GM18511 (cell line): ENCODE measurements around the gene GLB1L.

Experiments
- ATAC-seq: cut with Tn5 transposase; IDR thresholded peaks from one replicate; pipeline ENCODE4 v1.9.1; 2021; ENCODE audit warnings: mild to moderate bottlenecking, moderate library complexity; ENCODE audit not compliant: unreplicated experiment

Gene GLB1L

DNA sequence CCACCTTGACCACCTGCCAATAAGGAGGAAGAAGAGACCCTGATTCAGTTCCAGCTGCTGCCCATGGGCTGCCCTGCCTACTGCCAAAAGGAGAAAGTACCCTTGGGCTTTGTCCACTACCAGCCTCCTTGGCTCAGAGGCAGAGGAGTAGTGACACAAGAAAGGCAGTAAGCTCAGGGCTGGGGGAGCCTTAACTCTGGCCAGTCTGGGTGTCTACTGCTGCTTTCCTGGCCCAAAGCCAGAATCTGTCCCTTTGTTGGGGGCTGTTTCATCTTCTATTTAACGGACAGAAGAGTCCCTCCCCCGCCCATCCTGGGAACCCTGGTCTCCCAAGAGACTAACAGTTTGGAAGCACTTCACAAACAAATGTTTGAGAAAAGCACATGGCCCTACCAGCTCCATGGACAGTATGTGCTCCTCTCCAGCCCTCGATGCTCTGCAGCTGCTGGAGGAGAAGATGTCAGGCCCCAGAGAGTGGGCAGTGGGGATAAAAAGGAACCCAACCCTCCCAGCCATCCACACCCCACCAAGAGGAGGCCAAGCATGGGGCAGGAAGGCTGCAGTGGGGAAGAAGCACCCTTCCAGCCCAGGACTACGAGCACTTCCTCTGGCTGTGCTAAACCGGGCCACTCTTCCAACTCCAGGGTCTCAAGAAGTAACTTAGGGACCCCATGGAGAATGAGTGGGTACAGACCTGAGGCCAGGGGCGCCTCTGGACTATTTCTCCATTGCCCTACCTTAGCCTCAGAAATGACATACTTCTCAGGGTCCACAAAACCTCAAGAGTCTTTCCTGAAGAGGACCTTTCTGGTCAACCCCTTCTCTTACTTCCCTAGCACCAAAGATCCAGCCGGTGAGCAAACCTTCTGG is 17.0 kb downstream of the GLB1L start:
- ATAC-seq = no peak

GRCh38 chr2:219225350-219225749 is 19.9 kb downstream of the GLB1L start:
- ATAC-seq = no peak

DNA sequence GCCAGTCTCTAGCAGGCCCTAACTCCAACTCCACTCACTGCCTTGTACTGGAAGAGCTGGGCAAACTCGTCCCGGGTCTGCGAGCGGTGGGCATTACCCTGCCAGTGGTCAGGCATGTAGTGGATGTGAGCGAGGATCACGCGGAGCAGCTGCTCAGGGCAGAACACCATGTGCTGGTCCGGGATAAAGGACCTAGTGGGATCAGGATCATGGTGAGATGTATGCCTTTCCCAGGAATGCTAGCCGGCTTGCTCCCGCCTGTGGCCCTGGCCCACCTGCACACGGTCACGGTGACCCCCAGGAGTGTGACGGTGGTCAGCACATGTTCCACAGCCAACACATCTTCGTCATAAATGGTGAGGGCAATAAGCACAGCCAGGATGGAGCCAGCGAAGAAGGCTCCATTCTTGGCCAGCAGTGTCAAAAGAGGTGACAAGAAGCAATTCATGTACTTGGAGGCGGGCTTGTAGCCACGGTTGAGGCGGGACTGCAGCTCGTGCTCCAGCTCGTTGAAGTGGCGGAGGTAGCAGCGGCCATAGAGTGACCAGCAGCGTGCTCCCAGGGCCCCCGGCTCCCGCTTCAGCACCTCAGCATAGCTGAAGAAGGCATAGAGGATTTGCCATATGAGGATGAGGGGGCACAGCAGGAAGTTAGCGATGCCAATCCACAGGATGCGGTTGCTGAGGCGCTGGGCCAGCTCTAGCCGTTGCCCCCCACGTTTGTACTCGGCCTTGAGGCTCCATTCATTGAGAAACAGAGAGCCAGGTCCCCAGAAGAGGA is 21.2 kb downstream of the GLB1L start:
- ATAC-seq = no peak

GRCh38 chr2:219221957-219222518 is 23.2 kb downstream of the GLB1L start:
- ATAC-seq = no peak

- no peak for ATAC-seq
Observed at GRCh38 chr2:219220652-219221402, 24.4 kb downstream of the GLB1L start.

DNA sequence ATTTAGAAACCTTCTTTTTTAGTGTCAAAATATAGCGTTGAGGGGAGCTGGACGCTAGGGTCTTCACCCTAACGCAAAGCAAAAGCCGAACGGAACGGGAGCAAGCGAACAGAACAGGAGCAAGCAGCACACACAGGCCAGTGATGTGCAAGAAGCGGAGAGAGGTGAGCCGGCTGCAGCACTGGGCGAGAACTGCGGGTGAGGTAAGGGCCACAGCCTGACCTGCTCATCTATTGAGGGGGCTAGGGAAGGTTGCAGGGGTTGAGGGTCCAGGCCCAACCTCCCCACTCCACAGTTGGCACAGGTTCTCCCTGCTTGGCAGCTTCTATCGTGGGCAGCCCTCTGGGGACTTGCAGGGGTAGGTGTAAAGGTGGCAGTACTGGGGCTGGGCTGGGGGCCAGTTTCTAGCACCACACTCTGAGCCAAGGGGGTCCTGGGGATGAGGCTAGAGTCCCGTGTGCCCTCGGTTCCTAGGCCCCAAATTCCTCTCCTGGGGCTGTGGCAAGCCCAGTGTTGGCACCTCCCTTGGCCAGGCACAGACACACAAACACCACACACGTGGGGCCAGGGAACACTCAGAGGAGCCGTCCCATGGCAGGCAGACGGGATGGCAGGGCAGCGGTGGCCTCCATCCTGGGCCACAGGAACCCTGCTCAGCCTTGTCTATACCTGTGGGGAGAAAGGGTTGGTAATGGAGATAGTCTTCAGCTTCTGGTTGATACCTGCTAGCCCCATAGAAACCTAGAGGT is 25.3 kb downstream of the GLB1L start:
- no peak for ATAC-seq

GRCh38 chr2:219218732-219219701 is 26.2 kb downstream of the GLB1L start, which contains the start of gene ABCB6:
Gene ABCB6, minus strand, starts transcription at chr2:219218958. Its CDS starts 285 bp downstream, at chr2:219218673.
- peak; percentile 78 for ATAC-seq

DNA sequence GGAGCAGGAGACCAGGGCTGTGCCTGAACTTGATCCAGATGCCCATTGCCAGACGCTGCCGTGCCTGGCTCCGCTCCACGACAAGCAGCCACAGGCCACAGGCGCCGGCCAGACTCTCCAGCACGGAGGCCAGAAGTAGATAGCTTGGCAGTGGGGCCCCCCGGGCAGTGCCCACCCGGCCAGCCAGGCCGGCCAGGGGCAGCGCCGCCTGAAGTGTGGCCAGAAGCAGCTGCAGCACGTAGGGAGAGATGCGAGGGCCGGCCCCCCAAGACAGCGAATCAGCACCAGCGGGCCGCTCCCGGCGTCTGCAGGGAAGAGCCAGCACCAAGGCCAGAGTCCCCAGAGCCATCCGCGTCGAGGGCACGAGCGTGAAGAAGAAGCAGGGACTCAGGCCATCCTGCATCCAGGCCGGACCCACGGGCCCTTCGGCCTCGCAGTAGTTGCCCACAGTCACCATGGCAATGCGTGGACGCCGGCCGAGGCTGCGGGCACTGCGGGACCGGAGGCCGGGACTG is 27.0 kb downstream of the GLB1L start:
- ATAC-seq = peak; percentile 40

- ATAC-seq = no peak
Observed at GRCh38 chr2:219216535-219216915, 28.7 kb downstream of the GLB1L start.

DNA sequence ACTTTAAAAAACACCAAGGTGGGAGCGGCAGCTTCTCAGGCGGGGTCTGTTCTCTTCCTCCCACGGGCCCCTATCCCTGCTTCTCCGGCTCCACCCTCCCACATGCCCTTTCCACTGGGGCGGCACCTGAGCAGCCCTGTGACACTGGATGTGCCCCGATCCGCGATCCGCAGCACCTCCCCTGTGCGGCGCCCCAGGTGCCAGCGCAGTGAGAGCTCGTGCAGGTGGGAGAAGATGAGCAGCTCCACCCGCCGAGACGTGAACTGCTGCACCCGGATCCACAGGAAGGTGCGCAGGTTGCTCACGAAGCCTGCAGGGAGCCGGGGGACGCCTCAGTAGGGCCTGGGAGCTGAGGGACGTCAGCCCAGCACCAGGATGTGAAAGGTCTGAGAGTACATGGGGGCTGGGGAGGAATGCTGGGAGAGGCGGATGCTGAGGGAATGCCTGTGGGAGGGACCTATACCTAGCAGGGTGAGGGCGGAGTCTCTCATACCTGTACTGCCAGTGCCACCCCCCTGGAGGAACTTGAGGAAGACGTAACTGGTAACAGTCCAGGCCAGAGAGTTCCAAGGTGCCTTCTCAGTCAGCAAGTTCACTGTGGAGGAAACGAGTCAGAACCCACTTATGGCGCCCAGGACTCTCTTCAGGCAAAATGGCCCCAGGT is 29.2 kb downstream of the GLB1L start:
- ATAC-seq = no peak

- ATAC-seq = no peak
Observed at GRCh38 chr2:219214786-219215185, 30.5 kb downstream of the GLB1L start.

DNA sequence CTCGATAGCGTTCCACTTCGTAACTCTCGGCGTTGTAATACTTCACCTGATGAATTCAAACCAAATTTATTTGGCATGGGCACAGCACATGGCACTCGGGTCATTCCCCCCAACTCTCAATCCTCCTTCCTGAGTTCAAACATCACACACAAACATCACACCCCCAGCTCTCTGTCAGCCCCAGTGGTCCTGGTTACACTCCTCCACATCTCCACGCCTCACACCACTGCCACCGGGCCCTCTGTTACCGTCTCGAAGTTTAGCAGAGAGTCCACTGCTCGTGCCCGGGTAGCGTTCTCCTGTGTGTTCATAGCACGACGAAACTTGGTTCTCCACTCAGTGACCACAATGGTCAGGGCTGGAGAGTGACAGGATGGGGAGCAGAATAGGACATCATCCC is 31.1 kb downstream of the GLB1L start:
- ATAC-seq = no peak

GRCh38 chr2:219213486-219214071 is 31.7 kb downstream of the GLB1L start:
- ATAC-seq = no peak

GRCh38 chr2:219213026-219213415 is 32.2 kb downstream of the GLB1L start:
- no peak for ATAC-seq

- no peak for ATAC-seq
Observed at GRCh38 chr2:219210886-219211362, 34.3 kb downstream of the GLB1L start.

GRCh38 chr2:219210196-219210885 is 34.9 kb downstream of the GLB1L start:
- ATAC-seq = no peak
